DMS53 treated with DMSO at 0.1 percent for 48 hours (cell line): ENCODE data around the gene ITGB2.

Experiments
- DNase-seq: peaks from one replicate; lab custom pipeline; 2025; ENCODE audit not compliant: unreplicated experiment; lab: John Stamatoyannopoulos, UW

ITGB2 gene

GRCh38 chr21:44911384-44912157 is 9.1 kb downstream of the ITGB2 start:
- DNase-seq = no peak

DNA sequence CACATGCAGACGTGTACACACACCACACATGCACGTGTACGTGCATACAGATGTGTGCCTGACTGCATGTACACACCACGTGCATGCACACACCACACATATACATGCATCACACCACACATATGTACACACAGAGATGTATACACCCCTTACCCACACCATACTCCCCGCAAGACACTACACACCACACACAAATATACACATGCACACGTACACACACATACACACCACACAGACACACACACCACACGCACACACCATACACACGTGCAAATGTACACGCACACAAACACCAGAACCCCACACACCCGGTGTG is 9.7 kb downstream of the ITGB2 start:
- no peak for DNase-seq

DNA sequence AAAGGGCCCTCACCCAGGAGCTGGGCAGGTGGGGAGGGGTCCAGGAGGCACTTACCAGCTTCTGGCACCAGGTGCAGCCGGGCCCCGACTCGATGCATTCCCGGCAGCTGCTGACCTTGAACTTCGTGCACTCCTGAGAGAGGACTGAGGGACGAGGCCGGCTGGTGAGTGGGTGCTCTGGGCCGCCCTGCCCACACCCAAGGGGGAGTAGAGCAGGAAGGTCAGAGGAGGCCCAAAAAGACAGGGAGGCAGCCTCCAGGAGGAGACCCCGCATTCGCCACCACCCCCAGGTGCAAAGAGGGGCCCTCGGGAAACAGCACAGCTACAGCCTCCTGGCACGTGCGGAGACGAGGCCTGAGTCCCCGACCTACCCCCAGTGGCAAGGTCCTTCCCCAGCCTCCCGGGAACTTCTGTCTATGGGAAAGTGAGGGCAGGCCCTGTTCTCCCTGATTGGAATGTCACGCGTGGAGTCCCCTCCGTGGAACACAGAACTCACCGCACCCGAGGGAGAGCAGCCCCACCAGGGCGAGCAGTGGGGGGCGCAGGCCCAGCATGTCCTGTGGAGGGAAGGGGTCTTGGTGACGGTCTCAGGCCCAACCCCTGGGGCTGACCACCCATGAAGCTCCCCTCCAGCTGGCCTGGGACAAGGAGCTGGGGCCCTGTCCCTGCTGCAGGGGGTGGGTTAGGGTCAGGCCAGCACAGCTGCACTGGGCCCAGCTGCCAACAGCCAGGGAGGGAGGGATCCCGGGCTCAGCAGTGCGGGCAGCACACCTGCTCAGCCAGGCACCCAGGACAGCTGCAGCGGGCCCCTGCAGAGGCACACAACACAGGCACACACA is 10.3 kb downstream of the ITGB2 start:
- DNase-seq = no peak

GRCh38 chr21:44909719-44910118 is 11.0 kb downstream of the ITGB2 start:
- DNase-seq = no peak

- DNase-seq = no peak
Observed at GRCh38 chr21:44908908-44909307, 11.8 kb downstream of the ITGB2 start.

DNA sequence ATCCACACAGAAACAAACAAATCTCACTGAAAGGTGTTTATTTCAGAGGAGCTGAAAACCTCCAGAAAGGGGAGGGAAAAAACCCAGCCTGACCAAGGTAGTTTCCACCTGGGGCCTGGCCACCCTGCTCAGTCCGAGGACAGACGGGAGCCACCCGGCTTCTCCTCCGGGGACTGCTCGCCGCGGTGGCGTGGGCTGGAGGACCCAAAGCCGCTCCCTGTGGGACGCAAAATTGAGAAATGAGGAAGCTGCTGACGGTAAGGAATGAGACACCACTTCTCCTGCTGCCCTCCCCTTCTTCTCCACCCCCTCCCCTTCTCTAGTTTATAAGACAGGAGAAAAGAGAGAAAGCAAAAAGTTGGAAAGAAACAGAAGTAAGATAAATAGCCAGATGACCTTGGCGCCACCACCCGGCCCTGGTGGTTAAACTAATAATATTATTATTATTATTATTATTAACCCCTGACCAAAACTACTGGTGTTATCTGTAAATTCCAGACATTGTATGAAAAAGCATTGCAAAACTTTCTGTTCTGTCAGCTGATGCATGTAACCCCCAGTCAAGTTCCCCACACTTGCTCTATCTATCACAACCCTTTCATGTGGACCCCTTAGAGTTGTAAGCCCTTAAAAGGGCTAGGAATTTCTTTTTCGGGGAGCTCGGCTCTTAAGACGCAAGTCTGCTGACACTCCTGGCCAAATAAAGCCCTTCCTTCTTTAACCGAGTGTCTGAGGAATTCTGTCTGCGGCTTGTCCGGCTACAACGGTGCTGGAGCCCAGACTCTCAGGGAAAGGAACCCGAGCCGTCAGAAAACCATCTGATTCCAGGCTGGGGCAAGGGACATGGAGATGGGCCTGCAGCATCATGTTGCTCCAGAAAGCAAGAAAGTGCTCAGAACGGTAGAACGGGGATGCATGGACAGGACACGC is 12.5 kb downstream of the ITGB2 start:
- no peak for DNase-seq

DNA sequence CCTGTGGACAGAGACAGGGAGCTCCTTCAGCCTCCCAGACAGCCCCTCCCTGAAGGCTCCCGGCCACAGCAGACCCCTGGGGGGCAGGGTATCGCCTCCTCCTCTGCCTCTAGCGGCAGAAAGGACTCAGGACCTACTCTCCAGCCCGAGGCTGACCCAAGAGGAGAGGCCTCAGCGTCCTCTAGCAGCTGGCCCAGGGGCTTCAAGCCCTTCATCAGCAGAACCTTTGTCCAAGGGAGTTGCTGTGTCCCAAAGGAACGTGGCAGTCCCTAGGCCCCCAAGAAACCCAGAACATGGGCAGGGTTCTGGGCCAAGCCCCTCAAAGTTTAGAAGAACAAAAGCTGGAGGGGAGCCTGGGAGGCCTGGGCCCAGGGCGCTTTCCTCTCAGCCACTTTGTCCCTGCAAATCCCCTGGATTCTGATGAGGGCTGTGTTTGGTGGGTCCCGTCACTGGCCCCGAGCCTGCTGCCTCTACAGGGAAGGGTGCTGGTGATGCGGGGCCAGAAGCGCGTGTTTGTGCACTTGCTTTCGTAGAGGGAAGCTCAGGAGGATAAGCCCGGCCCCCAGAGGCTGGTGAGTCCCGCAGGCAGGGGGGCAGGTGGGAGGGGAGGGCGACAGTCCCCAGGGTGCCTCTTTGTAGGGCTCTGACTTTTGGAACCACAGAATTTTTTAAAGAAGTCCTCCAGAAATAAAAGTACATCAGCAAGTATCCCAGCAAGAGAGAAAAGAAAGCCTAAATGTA is 13.3 kb downstream of the ITGB2 start:
- DNase-seq = no peak

GRCh38 chr21:44905728-44906090 is 15.0 kb downstream of the ITGB2 start:
- no peak for DNase-seq

GRCh38 chr21:44905016-44905727 is 15.5 kb downstream of the ITGB2 start:
- DNase-seq = no peak

GRCh38 chr21:44904141-44904923 is 16.4 kb downstream of the ITGB2 start:
- DNase-seq = no peak

DNA sequence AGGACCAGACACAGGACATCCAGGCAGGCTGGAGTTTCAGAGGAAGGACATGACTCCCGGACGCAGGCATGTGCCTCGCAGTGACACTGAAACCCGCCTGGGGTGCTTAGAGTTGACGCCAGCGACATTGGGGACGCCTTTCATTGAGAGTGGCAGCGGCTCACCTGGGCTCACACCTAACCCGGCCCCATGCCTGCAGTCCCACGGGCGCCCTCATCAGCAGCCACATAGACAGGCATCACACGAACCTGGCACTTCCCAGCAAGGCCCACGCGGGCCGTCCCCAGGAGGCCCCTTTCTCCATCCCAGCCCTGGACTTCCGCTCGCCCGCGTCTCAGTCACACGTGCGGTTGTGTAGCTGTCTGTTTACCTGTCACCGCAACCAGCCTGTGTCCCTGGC is 17.0 kb downstream of the ITGB2 start:
- no peak for DNase-seq

DNA sequence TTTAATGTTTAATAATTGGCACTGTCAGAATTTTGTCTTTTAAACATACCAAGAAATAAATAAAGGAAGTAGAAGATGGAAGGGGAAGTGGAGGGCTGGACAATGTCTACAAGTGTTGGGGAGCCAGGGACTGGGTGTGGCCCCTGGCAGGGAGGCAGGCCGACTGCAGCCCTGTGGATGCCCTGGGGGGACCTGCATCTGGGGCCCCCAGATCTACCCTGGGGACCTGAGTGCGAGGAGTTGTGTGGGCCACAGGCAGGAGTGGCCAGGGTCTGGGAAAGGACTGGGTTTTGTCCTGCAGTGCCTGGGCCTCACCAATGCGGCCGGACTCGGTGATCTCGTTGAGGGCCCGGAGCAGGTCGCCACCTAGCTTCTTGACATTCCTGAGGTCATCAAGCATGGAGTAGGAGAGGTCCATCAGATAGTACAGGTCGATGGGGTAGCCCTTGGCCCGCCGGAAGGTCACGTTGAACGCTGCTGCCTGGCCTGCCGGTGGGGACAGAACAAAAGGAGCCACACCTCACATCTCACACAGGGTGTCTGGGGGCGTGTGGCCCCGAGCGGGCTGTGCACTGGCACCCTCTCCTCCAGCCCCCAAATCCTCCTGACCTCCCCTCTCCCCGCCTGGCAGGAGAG is 17.5 kb downstream of the ITGB2 start:
- no peak for DNase-seq

DNA sequence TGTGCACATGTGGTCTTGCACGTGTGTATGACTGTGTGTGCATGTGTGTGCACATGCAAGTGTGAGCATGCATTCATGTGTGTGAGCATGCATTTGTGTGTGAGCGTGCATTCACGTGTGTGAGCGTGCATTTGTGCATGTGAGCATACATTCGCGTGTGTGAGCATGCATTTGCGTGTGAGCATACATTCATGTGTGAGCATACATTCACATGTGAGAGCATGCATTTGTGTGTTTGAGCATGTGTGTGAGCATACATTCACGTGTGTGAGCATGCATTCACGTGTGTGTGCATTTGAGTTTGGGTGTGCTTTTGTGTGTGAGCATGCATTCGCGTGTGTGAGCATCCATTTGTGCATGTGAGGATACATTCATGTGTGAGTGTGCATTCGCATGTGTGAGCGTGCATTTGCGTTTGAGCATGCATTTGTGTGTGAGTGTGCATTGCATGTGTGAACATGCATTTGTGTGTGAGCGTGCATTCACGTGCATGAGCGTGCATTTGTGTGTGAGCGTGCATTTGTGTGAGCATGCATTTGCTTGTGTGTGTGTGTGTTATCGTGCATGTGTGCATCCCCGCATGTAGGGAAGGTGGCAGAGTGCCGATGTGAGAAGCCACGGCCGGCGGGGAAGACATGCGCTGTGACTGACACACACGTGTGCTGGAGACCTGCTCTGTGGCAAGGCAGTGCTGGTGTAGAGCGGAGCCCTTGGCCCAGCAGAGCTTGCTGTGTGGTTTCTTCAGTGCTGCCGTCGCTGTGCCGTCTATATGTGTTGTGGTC is 18.2 kb downstream of the ITGB2 start:
- no peak for DNase-seq

GRCh38 chr21:44901391-44902074 is 19.2 kb downstream of the ITGB2 start:
- no peak for DNase-seq

GRCh38 chr21:44900559-44901251 is 20.0 kb downstream of the ITGB2 start:
- DNase-seq = no peak

GRCh38 chr21:44899768-44900558 is 20.7 kb downstream of the ITGB2 start:
- DNase-seq = no peak
